Spleen (tissue), 11 donors: ENCODE data around the gene DYNLT1. TPM values are rescaled to one million over a fixed set of nuclear protein-coding genes. Genes with fewer than 3 reads are reported as not detected.
A peak's percentile ranks its signal among the peaks of the same experiment; 100 is the strongest.

Source experiments
- DNase-seq: peaks from one replicate; pipeline ENCODE4 v3.0.0-alpha.2; 2020
- H3K27ac ChIP-seq, 8 donors: fragments of 200-600 bp; sonication (generic) in 7 of 8; 1 replicate in 4 of 8; 2 replicates in 4 of 8; pipeline versions ENCODE4 v1.5.0 to v1.8.0; 2016 to 2021; ENCODE audit warnings: inconsistent platforms in 4 of 8, mild to moderate bottlenecking in 4 of 8, moderate library complexity in 1 of 8
- H3K27me3 ChIP-seq, 7 donors: fragments of 200-600 bp; sonication (generic) in 6 of 7; replicated peaks in 1 of 7; 1 replicate in 4 of 7; 2 replicates in 3 of 7; pipeline versions ENCODE4 v1.5.0 to v1.8.0; 2016 to 2021; ENCODE audit warnings: inconsistent platforms in 3 of 7, mild to moderate bottlenecking in 1 of 7
- H3K36me3 ChIP-seq, 6 donors: fragments of 200-600 bp; sonication (generic) in 5 of 6; 1 replicate in 4 of 6; 2 replicates in 2 of 6; pipeline versions ENCODE4 v1.5.0 to v1.8.0; 2016 to 2021; ENCODE audit warnings: inconsistent platforms in 2 of 6
- H3K4me1 ChIP-seq, 6 donors: fragments of 200-600 bp; sonication (generic) in 5 of 6; 1 replicate in 3 of 6; 2 replicates in 3 of 6; pipeline versions ENCODE4 v1.5.0 to v1.8.0; 2016 to 2021; ENCODE audit warnings: inconsistent platforms in 3 of 6
- H3K4me3 ChIP-seq, 8 donors: fragments of 200-600 bp; sonication (generic) in 7 of 8; 1 replicate in 4 of 8; 2 replicates in 4 of 8; pipeline versions ENCODE4 v1.5.0 to v1.8.0; 2016 to 2021; ENCODE audit warnings: inconsistent platforms in 4 of 8, mild to moderate bottlenecking in 4 of 8, moderate library complexity in 2 of 8
- H3K9me3 ChIP-seq, 8 donors: fragments of 200-600 bp; sonication (generic) in 7 of 8; 1 replicate in 4 of 8; 2 replicates in 4 of 8; pipeline versions ENCODE4 v1.5.0 to v1.8.0; 2016 to 2021; ENCODE audit warnings: inconsistent platforms in 4 of 8
- POLR2A ChIP-seq, 3 donors: fragments of 450-650 bp; IDR thresholded peaks; one replicate each; pipeline ENCODE4 v1.5.1; 2017; ENCODE audit warnings: antibody characterized with exemption in 3 of 3, mild to moderate bottlenecking in 1 of 3
- POLR2AphosphoS5 ChIP-seq, 3 donors: sonication (generic); formaldehyde crosslinking; IDR thresholded peaks; one replicate each; pipeline ENCODE4 v1.5.1; 2017; ENCODE audit warnings: antibody characterized with exemption in 3 of 3
- WGBS, 5 donors: extraction: QIAGEN DNeasy Blood & Tissue Kit in 3 of 5; methylation state at CpG; one replicate each; pipeline versions ENCODE4 v1.1.5 to v1.1.7; 2013 to 2018; 5-methylcytosine and 5-hydroxymethylcytosine counted together
- intact Hi-C: fragments of 100-400 bp; cut with DNase I; formaldehyde crosslinking; loops from one replicate; pipeline ENCODE4 v1.15.0; 2023; ENCODE audit warnings: low total_unique reads
- polyA plus RNA-seq, 3 donors: library from polyadenylated mRNA; stranded (reverse); fragments of 200-250 nt; gene quantifications; one replicate each; pipeline ENCODE4 v1.2.1, GENCODE V29; 2013
- total RNA-seq, 7 donors: library from RNA; depleted of rRNA in 3 of 7; stranded (reverse); fragments of >200 nt in 3 of 7; fragmentation: NEBNext Ultra II Directional in 4 of 7; extraction: Animal tissue kit (Norgen Biotek cat#: 25700) in 4 of 7; gene quantifications; one replicate each; pipeline versions ENCODE4 v1.1.0 to v1.2.1, GENCODE V29; 2016 to 2021
- TF ChIP-seq, protein P1 (sequence below), 11 experiments: fragments of 200-600 bp in 7 of 11; fragments of 450-650 bp in 4 of 11; sonication (generic) in 4 of 11; IDR thresholded peaks in 8 of 11; conservative IDR thresholded peaks in 3 of 11; 1 replicate in 7 of 11; 2 replicates in 4 of 11; pipeline versions ENCODE4 v1.4.0 to v1.8.0; 2016 to 2021; ENCODE audit warnings: antibody characterized with exemption in 11 of 11, inconsistent platforms in 4 of 11, mild to moderate bottlenecking in 1 of 11
- donor health status: healthy with polysubstance abuse.
- donor health status: DM: no; HTN: no; CAD: no; lungs with moderate emphysema.
- donor health status: DM: no; HTN: no; CAD: no.
- donor health status: Bipolar disorder and iron deficiency.
- donor health status: healthy.
- donor health status: DM: no; HTN: no; CAD: no.
- donor health status: DM: yes; HTN: yes; CAD: no.

The DYNLT1 gene
- total and polyA plus RNA-seq, 10 donors = 61.3 to 131 (median 75.8) TPM

DNA sequence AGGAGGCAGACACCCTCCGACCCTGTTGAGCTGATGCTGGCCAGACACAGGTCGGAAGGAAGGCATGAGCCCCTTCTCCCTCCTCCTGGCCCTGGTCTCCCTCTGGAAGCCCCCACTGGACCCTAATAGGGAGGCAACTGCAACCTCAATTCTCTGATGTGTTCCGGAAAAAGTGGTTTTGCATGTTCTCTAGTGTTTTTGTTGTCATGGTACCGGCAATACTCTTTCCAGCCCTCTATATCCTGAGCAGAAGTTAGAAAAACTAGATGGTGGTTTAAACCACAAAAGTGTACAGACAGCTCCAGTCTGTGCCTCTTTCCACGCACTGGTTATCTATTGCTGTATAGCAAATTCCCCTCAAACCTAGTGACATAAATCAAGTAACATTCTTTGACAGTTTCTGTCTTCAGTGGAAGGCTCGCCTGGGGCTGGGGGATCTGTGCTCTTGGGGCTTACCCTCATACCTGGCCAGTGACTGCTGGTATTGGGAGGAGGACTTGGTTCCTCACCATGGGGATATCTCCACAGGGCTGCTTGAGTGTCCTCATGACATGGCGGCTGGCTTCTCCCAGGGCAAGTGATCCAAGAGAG, 42.3 kb upstream of the DYNLT1 start:
- H3K27me3 ChIP-seq = no peaks in the 10 kb centered on the region
- no peaks in the 10 kb centered on the region for H3K9me3 ChIP-seq
- peak overlapping the region in 6 of 8 donors; percentile 40 to 83 (median 68) for H3K27ac ChIP-seq
- intact Hi-C loops = no loop called here
- peak overlapping the region in 1 of 8 donors; percentile 40 for H3K4me3 ChIP-seq
- peaks cover 6 to 65% (median 35%) of the 10 kb centered on the region in 6 donors for H3K4me1 ChIP-seq
- H3K36me3 ChIP-seq = peaks cover 0 to 45% (median 0%) of the 10 kb centered on the region in 6 donors
- peak; percentile 69 for DNase-seq
- TF ChIP-seq POLR2A (IDR thresholded peaks at IDR 0.05) = no peak
- TF ChIP-seq, protein P1, sequence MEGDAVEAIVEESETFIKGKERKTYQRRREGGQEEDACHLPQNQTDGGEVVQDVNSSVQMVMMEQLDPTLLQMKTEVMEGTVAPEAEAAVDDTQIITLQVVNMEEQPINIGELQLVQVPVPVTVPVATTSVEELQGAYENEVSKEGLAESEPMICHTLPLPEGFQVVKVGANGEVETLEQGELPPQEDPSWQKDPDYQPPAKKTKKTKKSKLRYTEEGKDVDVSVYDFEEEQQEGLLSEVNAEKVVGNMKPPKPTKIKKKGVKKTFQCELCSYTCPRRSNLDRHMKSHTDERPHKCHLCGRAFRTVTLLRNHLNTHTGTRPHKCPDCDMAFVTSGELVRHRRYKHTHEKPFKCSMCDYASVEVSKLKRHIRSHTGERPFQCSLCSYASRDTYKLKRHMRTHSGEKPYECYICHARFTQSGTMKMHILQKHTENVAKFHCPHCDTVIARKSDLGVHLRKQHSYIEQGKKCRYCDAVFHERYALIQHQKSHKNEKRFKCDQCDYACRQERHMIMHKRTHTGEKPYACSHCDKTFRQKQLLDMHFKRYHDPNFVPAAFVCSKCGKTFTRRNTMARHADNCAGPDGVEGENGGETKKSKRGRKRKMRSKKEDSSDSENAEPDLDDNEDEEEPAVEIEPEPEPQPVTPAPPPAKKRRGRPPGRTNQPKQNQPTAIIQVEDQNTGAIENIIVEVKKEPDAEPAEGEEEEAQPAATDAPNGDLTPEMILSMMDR (IDR thresholded peaks at IDR 0.05 in 8 of 11, conservative IDR thresholded peaks at IDR 0.05 in 3 of 11) = no peak
- no peak for TF ChIP-seq POLR2AphosphoS5 (IDR thresholded peaks at IDR 0.05)
- WGBS, 5 donors = 35 to 53% (median 43%) methylated on average over 7 of the region's 7 CpGs

DNA sequence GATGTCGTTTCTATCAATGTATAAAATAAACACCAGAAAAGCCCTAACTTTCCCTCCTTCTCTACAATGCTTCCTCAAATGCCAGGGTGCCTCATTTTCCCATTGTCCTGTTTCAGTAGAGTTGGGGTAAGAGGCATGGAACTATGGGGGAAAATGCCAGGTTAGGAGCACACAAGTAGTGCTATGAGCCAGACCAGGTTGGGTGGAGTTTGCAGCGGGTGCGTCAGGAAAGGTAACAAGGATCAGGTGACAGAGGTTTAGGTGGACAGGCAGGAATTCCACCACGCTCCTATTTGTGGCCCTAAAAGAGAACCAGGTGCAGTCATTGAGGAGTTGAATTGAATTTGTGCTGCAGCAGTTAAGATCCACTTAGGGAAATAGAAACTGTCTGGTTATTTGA, 41.8 kb upstream of the DYNLT1 start:
- H3K27ac ChIP-seq = peak overlapping the region in 6 of 8 donors; percentile 9 to 83 (median 68)
- no peaks in the 10 kb centered on the region for H3K27me3 ChIP-seq
- peak overlapping the region in 1 of 8 donors; percentile 40 for H3K4me3 ChIP-seq
- intact Hi-C loops = no loop called here
- no peaks in the 10 kb centered on the region for H3K9me3 ChIP-seq
- TF ChIP-seq POLR2AphosphoS5 (IDR thresholded peaks at IDR 0.05) = no peak
- no peak for TF ChIP-seq POLR2A (IDR thresholded peaks at IDR 0.05)
- TF ChIP-seq, protein P1 (IDR thresholded peaks at IDR 0.05 in 8 of 11, conservative IDR thresholded peaks at IDR 0.05 in 3 of 11) = no peak
- WGBS, 5 donors = 51 to 65% (median 59%) methylated on average over 4 of the region's 4 CpGs
- peaks cover 2 to 60% (median 31%) of the 10 kb centered on the region in 6 donors for H3K4me1 ChIP-seq
- H3K36me3 ChIP-seq = peaks cover 0 to 51% (median 0%) of the 10 kb centered on the region in 6 donors
- DNase-seq = peak; percentile 33

DNA sequence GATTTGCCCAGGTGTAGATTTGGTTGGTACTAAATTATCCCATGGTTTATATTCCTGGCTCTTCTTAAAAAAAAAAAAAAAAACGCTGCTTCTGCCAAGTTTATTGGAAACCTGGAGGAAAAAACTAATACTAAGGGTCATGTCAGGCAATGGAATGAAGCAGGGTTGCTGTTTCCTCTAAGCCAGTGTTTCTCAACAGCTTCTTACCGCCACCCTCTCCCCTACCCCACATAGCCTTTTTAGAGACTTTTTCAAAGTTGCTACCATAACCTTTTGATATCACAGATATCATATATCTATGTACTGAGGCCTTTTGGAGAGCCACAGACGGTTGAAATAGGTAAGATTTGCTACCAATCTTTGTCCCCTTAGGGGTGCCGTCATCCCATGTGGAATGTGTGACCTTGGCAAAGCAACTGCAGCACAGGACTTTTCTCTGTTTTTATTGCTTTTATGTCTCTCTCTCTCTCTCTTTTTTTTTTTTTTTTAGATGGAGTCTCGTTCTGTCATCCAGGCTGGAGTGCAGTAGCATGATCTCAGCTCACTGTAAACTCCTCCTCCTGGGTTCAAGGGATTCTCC, 40.3 kb upstream of the DYNLT1 start:
- Histone ChIP-seq H3K9me3 (no peaks in the 10 kb centered on the region), H3K4me1 (peaks cover 0 to 46% (median 25%) of the 10 kb centered on the region in 6 donors), H3K27ac (peak overlapping the region in 1 of 8 donors; percentile 83), H3K36me3 (peaks cover 0 to 59% (median 0%) of the 10 kb centered on the region in 6 donors), H3K4me3 (no peak overlapping the region), H3K27me3 (no peaks in the 10 kb centered on the region)
- no peak for DNase-seq
- TF ChIP-seq POLR2A (IDR thresholded peaks at IDR 0.05) = no peak
- no peak for TF ChIP-seq POLR2AphosphoS5 (IDR thresholded peaks at IDR 0.05)
- TF ChIP-seq, protein P1 (IDR thresholded peaks at IDR 0.05 in 8 of 11, conservative IDR thresholded peaks at IDR 0.05 in 3 of 11) = no peak
- 62 to 76% (median 70%) methylated on average over 5 of the region's 5 CpGs for WGBS, 5 donors
- intact Hi-C loops = no loop called here

DNA sequence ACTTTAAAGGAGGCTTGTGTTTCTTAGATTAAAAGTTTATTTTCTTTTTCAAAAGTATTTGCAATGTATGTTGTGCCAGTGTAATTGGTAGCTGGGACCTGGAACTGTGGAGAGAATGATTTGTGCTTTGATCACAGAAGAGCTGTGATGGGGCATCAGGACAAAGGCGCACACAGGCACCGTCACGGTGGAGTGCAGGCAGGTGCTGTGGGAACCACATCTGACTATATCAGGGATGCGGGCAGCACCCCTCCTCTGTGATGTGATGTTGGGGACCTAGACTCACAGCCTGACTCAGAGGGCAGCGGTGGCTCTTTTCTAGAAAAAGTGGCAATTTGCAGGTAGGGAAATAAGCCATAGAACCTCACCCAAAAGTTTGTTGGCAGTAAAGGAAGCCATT, 39.8 kb upstream of the DYNLT1 start:
- no peak for DNase-seq
- WGBS, 5 donors = 90 to 97% (median 94%) methylated on average over 5 of the region's 5 CpGs
- Histone ChIP-seq H3K27me3 (no peaks in the 10 kb centered on the region), H3K9me3 (no peaks in the 10 kb centered on the region), H3K4me3 (no peak overlapping the region), H3K4me1 (peaks cover 0 to 44% (median 25%) of the 10 kb centered on the region in 6 donors), H3K36me3 (peaks cover 0 to 60% (median 0%) of the 10 kb centered on the region in 6 donors), H3K27ac (no peak overlapping the region)
- intact Hi-C loops = no loop called here
- TF ChIP-seq POLR2AphosphoS5 (IDR thresholded peaks at IDR 0.05) (no peak), POLR2A (IDR thresholded peaks at IDR 0.05) (no peak)
- TF ChIP-seq, protein P1 (IDR thresholded peaks at IDR 0.05 in 8 of 11, conservative IDR thresholded peaks at IDR 0.05 in 3 of 11) = no peak
